Adrenal gland (tissue), 12 donors: Measurements from ENCODE around the gene SOX18. TPM values are rescaled to one million over a fixed set of nuclear protein-coding genes. Genes with fewer than 3 reads are reported as not detected.

Experiments
- DNase-seq, 7 donors: peaks; one replicate each; pipeline ENCODE4 v3.0.0-alpha.2; 2019 to 2020
- H3K27ac ChIP-seq, 5 donors: fragments of 200-600 bp; sonication (generic) in 4 of 5; 1 replicate in 3 of 5; 2 replicates in 2 of 5; pipeline versions ENCODE4 v1.5.1 to v1.8.0; 2016 to 2020; ENCODE audit warnings: mild to moderate bottlenecking in 1 of 5
- H3K27me3 ChIP-seq: fragments of 200-600 bp; 2 replicates; pipeline ENCODE4 v1.8.0; 2021
- H3K36me3 ChIP-seq, 2 donors: fragments of 200-600 bp; replicated peaks in 1 of 2; 1 replicate in 1 of 2; 2 replicates in 1 of 2; pipeline versions ENCODE4 v1.5.1 to v1.8.0; 2018 to 2022
- H3K4me1 ChIP-seq, 2 donors: fragments of 200-600 bp; replicated peaks in 1 of 2; 1 replicate in 1 of 2; 2 replicates in 1 of 2; pipeline versions ENCODE4 v1.5.1 to v1.8.0; 2018 to 2021
- H3K4me3 ChIP-seq, 4 donors: fragments of 200-600 bp; sonication (generic) in 3 of 4; one replicate each; pipeline ENCODE4 v1.5.1; 2016 to 2018
- H3K9me3 ChIP-seq, 3 donors: fragments of 200-600 bp; sonication (generic) in 1 of 3; replicated peaks in 1 of 3; 1 replicate in 2 of 3; 2 replicates in 1 of 3; pipeline versions ENCODE4 v1.5.1 to v1.8.0; 2016 to 2021
- POLR2A ChIP-seq, 2 donors: fragments of 450-650 bp; IDR thresholded peaks; one replicate each; pipeline ENCODE4 v1.6.1; 2017; ENCODE audit warnings: antibody characterized with exemption in 2 of 2, mild to moderate bottlenecking in 2 of 2, moderate library complexity in 1 of 2
- WGBS, 4 donors: extraction: QIAGEN DNeasy Blood & Tissue Kit in 2 of 4; methylation state at CpG; one replicate each; pipeline versions ENCODE4 v1.1.5 to v1.1.7; 2013 to 2017; 5-methylcytosine and 5-hydroxymethylcytosine counted together
- intact Hi-C, 2 donors: fragments of 100-400 bp; cut with DNase I; formaldehyde crosslinking; loops; one replicate each; pipeline versions ENCODE4 v1.14.1 to v1.15.0; 2022 to 2023
- polyA plus RNA-seq, 3 donors: library from polyadenylated mRNA; stranded (reverse); fragments of 200-250 nt in 2 of 3; fragments of 350-450 nt in 1 of 3; fragmentation: Illumina TruSeq in 1 of 3; extraction: RNeasy Lipid Tissue Mini Kit (QIAGEN cat#74804) in 1 of 3; gene quantifications; one replicate each; pipeline ENCODE4 v1.2.3, GENCODE V29; 2013 to 2014
- total RNA-seq, 9 donors: library from RNA; depleted of rRNA in 4 of 9; stranded (reverse); fragments of >200 nt in 4 of 9; fragments of 120-200 nt in 1 of 9; fragmentation: NEBNext Ultra II Directional in 1 of 9; extraction: Animal tissue kit (Norgen Biotek cat#: 25700) in 1 of 9; gene quantifications; one replicate each; pipeline versions ENCODE4 v1.1.0 to v1.2.4, GENCODE V29; 2013 to 2023
- TF ChIP-seq, protein P1 (sequence below), 6 experiments: fragments of 450-650 bp in 4 of 6; fragments of 200-600 bp in 2 of 6; sonication (generic) in 1 of 6; IDR thresholded peaks; 1 replicate in 5 of 6; 2 replicates in 1 of 6; pipeline versions ENCODE4 v1.5.1 to v1.8.0; 2016 to 2021; ENCODE audit warnings: antibody characterized with exemption in 6 of 6, mild to moderate bottlenecking in 2 of 6, moderate library complexity in 1 of 6
- donor health status: healthy with polysubstance abuse.
- donor health status: Bipolar disorder and iron deficiency.
- donor health status: DM: yes; HTN: yes; CAD: no.
- donor health status: DM: no; HTN: no; CAD: no.
- donor health status: DM: no; HTN: no; CAD: no.
- donor health status: DM: yes; HTN: yes; CAD: no.

The SOX18 gene
- total and polyA plus RNA-seq, 12 donors = 0.59 to 51.0 (median 23.3) TPM

DNA sequence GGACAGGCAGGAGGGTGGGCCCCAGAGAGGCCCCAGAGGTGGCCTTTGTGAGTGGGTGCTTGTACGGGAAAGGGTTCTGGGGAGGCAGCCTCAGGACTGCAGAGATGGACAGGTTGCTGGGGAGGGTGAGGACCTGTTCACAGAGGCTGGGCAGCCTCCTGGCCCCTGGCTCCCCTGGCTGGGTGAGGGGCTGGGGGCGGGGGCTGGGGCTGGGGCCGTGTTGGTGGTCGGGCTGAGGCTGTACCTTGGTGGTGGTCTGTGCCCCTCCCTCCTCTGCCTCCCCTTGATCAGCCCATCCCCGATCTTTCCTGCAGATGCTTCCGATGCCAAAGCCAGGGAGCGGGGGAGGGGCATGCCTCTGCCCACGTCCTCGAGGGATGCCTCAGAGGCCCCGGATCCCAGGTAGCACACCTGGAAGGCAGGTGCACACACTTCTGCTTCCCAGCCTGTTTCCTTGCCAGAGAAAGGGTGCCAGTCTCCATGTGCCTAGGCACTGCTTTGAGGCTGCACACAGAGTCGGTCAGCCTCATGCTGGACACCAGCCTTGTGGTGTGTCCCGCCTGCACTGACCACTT, 18.4 kb upstream of the SOX18 start:
- Histone ChIP-seq H3K27ac (no peak overlapping the region), H3K9me3 (no peaks in the 10 kb centered on the region), H3K36me3 (no peaks in the 10 kb centered on the region), H3K4me3 (no peak overlapping the region), H3K4me1 (peaks cover 15 to 19% of the 10 kb centered on the region in 2 donors), H3K27me3 (no peaks in the 10 kb centered on the region)
- DNase-seq = no peak
- TF ChIP-seq, protein P1, sequence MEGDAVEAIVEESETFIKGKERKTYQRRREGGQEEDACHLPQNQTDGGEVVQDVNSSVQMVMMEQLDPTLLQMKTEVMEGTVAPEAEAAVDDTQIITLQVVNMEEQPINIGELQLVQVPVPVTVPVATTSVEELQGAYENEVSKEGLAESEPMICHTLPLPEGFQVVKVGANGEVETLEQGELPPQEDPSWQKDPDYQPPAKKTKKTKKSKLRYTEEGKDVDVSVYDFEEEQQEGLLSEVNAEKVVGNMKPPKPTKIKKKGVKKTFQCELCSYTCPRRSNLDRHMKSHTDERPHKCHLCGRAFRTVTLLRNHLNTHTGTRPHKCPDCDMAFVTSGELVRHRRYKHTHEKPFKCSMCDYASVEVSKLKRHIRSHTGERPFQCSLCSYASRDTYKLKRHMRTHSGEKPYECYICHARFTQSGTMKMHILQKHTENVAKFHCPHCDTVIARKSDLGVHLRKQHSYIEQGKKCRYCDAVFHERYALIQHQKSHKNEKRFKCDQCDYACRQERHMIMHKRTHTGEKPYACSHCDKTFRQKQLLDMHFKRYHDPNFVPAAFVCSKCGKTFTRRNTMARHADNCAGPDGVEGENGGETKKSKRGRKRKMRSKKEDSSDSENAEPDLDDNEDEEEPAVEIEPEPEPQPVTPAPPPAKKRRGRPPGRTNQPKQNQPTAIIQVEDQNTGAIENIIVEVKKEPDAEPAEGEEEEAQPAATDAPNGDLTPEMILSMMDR (IDR thresholded peaks at IDR 0.05) = no peak
- TF ChIP-seq POLR2A (IDR thresholded peaks at IDR 0.05) = no peak
- intact Hi-C loops = no loop called here
- 73 to 83% (median 79%) methylated on average over 3 to 12 of the region's 12 CpGs for WGBS, 4 donors

DNA sequence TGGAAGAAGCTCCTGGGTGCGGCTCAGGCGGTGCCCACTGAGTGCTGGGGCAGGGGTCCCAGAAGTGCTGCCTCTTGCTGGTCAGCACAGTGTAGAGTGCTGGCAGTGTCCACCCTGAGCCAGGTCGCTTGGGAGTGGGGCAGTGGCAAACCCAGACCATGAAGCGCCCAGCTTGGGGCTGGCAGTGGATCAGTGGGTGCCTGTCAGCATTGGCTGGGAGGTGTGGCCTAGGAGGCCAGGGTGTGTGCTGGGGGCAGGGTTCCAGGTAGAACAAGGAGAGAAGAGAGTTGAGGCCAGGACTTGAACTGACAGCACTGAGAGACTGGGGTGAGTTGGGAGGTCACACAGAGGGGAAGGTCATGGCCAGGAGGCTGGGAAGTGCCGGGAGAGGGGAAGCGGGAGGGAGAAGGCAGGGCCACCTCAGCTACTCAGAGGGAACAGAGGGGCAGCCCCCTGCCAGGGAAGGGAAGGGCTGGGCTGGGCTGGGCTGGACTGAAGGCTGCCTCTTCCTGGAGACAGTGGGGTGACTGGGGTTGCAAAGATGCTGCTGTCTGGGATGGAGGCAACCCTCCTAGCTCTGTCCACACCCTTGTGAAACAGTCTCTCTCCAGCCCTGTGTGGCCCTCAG, 17.7 kb upstream of the SOX18 start:
- H3K27ac ChIP-seq = no peak overlapping the region
- no peaks in the 10 kb centered on the region for H3K27me3 ChIP-seq
- no peaks in the 10 kb centered on the region for H3K36me3 ChIP-seq
- TF ChIP-seq, protein P1 (IDR thresholded peaks at IDR 0.05) = no peak
- no peak for TF ChIP-seq POLR2A (IDR thresholded peaks at IDR 0.05)
- H3K9me3 ChIP-seq = no peaks in the 10 kb centered on the region
- no peak overlapping the region for H3K4me3 ChIP-seq
- DNase-seq = no peak
- H3K4me1 ChIP-seq = peaks cover 20 to 25% of the 10 kb centered on the region in 2 donors
- 69 to 82% (median 76%) methylated on average over 4 to 6 of the region's 6 CpGs for WGBS, 4 donors
- intact Hi-C loops = no loop called here

DNA sequence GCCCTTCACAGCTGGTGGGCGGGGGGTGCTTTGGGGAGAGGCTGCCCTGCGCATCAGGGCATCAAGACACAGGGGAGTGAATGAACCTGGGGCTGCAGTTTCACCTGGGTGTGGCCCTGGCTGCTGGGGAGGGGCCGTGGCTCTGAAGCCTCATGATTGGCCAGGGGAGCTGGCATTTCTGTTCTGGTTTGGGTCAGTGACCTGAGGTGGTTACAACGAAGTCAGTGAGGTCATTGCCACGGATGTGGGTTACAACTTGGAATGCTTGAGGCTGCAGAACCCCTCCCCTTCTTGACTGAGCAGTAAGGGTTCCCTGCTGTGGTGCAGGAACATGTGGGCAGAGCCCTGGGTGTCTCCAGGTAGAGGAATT, 16.5 kb upstream of the SOX18 start:
- DNase-seq = peak in 3 of 7 donors; percentile 40 to 72 (median 46)
- intact Hi-C loops = no loop called here
- H3K27me3 ChIP-seq = no peaks in the 10 kb centered on the region
- H3K36me3 ChIP-seq = no peaks in the 10 kb centered on the region
- TF ChIP-seq POLR2A (IDR thresholded peaks at IDR 0.05) = no peak
- TF ChIP-seq, protein P1 (IDR thresholded peaks at IDR 0.05) = no peak
- no peak overlapping the region for H3K27ac ChIP-seq
- no peak overlapping the region for H3K4me3 ChIP-seq
- 29 to 100% (median 43%) methylated on average over 1 to 5 of the region's 5 CpGs for WGBS, 4 donors
- H3K9me3 ChIP-seq = no peaks in the 10 kb centered on the region
- H3K4me1 ChIP-seq = peaks cover 20 to 26% of the 10 kb centered on the region in 2 donors

DNA sequence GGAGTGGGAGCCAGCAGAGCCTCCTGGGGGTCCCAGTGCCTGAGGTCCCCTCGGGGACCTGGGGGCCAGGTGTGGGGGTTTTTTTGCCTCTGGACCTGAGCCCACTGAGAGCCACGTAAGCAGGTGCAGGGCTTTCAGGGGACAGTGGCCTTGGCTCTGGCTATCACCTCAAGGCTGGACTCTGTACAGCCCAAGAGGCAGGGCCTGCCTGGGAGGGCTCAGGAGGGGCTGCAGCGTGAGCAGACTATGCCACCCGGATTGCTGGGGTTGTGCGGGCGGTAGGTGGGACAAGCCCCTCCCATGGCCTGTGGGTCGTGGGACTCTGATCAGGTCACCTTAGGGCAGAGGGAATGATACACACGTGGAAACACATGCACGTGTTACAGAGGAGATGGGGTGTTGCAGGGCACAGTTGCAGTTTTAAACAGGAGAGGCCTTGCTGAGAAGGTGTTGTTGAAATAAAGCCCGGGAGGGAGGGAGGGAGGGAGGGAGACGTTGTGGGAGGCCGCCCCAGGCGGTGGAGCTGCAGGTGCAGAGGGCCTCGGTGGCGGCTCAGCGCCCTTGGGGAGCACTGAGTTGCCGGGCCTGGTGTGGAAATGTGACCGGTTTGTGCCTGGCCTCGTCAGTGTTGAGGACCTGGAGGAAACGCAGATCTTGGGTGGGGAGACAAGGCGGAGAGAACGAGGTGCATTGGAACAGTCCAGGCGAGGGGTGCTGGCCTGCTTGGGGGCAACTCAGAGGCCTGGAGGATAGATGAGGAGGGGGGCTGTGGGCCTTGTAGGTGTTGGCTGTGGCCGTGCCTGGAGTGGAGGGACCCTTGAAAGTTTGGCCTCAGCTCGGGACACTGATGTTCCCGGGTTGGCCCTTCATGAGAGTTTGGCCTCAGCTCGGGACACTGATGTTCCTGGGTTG, 15.9 kb upstream of the SOX18 start:
- Histone ChIP-seq H3K9me3 (no peaks in the 10 kb centered on the region), H3K4me3 (no peak overlapping the region), H3K27ac (no peak overlapping the region), H3K36me3 (no peaks in the 10 kb centered on the region), H3K27me3 (no peaks in the 10 kb centered on the region), H3K4me1 (peaks cover 20 to 26% of the 10 kb centered on the region in 2 donors)
- DNase-seq = no peak
- TF ChIP-seq POLR2A (IDR thresholded peaks at IDR 0.05) = no peak
- TF ChIP-seq, protein P1 (IDR thresholded peaks at IDR 0.05) = no peak
- WGBS, 4 donors = 54 to 60% (median 58%) methylated on average over 18 to 27 of the region's 27 CpGs
- intact Hi-C loops = no loop called here
